SU-DHL-6 (cell line): ENCODE results near the gene MIER2.

Experiments used
- H2AFZ ChIP-seq: fragments of 200-600 bp; sonication (generic); 2 replicates; pipeline ENCODE4 v1.6.1; 2014; ENCODE audit warnings: low read depth, mild to moderate bottlenecking, moderate library complexity, mixed read lengths, antibody characterized with exemption, low read length; ENCODE audit not compliant: severe bottlenecking
- H3F3A ChIP-seq: fragments of 200-600 bp; shearing (Covaris generic); 2 replicates; pipeline ENCODE4 v1.6.0; 2016; ENCODE audit warnings: antibody characterized with exemption, mild to moderate bottlenecking; ENCODE audit not compliant: insufficient read depth
- H3K27ac ChIP-seq: fragments of 200-600 bp; sonication (generic); 2 replicates; pipeline ENCODE4 v1.5.1; 2016; ENCODE audit warnings: low read depth, mild to moderate bottlenecking, low read length, moderate library complexity, mixed read lengths
- H3K27me3 ChIP-seq: fragments of 200-600 bp; sonication (generic), shearing (Covaris generic); 2 replicates; pipeline ENCODE4 v1.6.0; 2014; ENCODE audit warnings: mild to moderate bottlenecking, low read length
- H3K36me3 ChIP-seq: fragments of 200-600 bp; sonication (generic); 2 replicates; pipeline ENCODE4 v1.6.1; 2014; ENCODE audit warnings: mild to moderate bottlenecking, low read length, mixed read lengths
- H3K4me2 ChIP-seq: fragments of 300-600, 200-600 bp; shearing (Covaris generic), sonication (generic); 2 replicates; pipeline ENCODE4 v1.6.0; 2014; ENCODE audit warnings: low read length, low read depth, mild to moderate bottlenecking; ENCODE audit not compliant: poor library complexity, severe bottlenecking
- H3K4me3 ChIP-seq: fragments of 200-600 bp; sonication (generic); 2 replicates; pipeline ENCODE4 v1.5.1; 2014; ENCODE audit warnings: antibody characterized with exemption, low read length, mild to moderate bottlenecking, mixed read lengths; ENCODE audit not compliant: insufficient read depth, poor library complexity, severe bottlenecking
- H3K79me2 ChIP-seq: fragments of 200-600 bp; sonication (generic); 2 replicates; pipeline ENCODE4 v1.6.1; 2014; ENCODE audit warnings: mild to moderate bottlenecking, low read length, moderate library complexity; ENCODE audit not compliant: insufficient read depth
- H3K9ac ChIP-seq: fragments of 200-600 bp; sonication (generic); 2 replicates; pipeline ENCODE4 v1.7.0; 2014; ENCODE audit warnings: mild to moderate bottlenecking, low read length
- H3K9me2 ChIP-seq: fragments of 200-600 bp; sonication (generic); replicated peaks from 2 replicates; pipeline ENCODE4 v1.6.1; 2014; ENCODE audit warnings: low read length; ENCODE audit not compliant: insufficient read depth
- H3K9me3 ChIP-seq: fragments of 200-600 bp; sonication (generic); 2 replicates; pipeline ENCODE4 v1.6.1; 2014; ENCODE audit warnings: low read length, mixed read lengths; ENCODE audit not compliant: insufficient read depth
- H4K20me1 ChIP-seq: fragments of 200-600 bp; sonication (generic); 2 replicates; pipeline ENCODE4 v1.6.1; 2014; ENCODE audit warnings: low read depth, mild to moderate bottlenecking, antibody characterized with exemption, low read length, moderate library complexity, mixed read lengths
- EZH2phosphoT487 ChIP-seq: fragments of 200-600 bp; sonication (generic), shearing (Covaris generic); conservative IDR thresholded peaks from 2 replicates; pipeline ENCODE4 v1.6.1; 2018; ENCODE audit warnings: mild to moderate bottlenecking, antibody characterized with exemption, low read length, moderate library complexity, mixed read lengths
- TF ChIP-seq, protein P1 (sequence below): fragments of 200-600 bp; sonication (generic); IDR thresholded peaks from one replicate; pipeline ENCODE4 v1.5.1; 2017; ENCODE audit warnings: antibody characterized with exemption, mild to moderate bottlenecking, low read length, moderate library complexity; ENCODE audit not compliant: insufficient read depth, poor library complexity, severe bottlenecking

MIER2 gene

DNA sequence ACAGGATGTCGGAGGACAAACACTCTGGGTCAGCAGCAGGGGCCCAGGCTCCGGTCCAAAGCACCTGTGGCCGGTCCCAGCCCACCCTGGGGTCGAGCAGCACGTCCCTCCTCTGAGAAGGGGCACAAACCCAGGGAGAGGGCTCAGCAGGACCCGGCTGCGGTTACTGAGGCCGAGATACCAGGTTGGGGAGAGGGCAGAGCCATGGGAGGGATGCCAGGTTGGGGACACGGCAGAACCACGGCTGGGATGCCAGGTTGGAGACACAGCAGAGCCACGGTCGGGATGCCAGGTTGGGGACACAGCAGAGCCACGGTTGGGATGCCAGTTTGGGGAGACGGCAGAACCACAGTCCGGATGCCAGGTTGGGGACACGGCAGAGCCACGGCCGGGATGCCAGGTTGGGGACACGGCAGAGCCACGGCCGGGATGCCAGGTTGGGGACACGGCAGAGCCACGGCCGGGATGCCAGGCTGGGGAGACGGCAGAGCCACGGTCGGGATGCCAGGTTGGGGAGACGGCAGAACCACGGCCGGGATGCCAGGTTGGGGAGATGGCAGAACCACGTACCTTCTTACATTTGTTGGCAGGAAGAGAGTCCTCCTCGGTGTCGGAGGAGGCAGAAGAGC is 18.5 kb downstream of the MIER2 start:
- peaks cover 22% of the 10 kb centered on the region for H3K36me3 ChIP-seq
- H3K9me2 ChIP-seq, result no peaks in the 10 kb centered on the region
- H3F3A ChIP-seq, result no peaks in the 10 kb centered on the region
- no peak overlapping the region for H3K4me2 ChIP-seq
- H3K27ac ChIP-seq, result no peak overlapping the region
- no peak for TF ChIP-seq EZH2phosphoT487
- TF ChIP-seq, protein P1, sequence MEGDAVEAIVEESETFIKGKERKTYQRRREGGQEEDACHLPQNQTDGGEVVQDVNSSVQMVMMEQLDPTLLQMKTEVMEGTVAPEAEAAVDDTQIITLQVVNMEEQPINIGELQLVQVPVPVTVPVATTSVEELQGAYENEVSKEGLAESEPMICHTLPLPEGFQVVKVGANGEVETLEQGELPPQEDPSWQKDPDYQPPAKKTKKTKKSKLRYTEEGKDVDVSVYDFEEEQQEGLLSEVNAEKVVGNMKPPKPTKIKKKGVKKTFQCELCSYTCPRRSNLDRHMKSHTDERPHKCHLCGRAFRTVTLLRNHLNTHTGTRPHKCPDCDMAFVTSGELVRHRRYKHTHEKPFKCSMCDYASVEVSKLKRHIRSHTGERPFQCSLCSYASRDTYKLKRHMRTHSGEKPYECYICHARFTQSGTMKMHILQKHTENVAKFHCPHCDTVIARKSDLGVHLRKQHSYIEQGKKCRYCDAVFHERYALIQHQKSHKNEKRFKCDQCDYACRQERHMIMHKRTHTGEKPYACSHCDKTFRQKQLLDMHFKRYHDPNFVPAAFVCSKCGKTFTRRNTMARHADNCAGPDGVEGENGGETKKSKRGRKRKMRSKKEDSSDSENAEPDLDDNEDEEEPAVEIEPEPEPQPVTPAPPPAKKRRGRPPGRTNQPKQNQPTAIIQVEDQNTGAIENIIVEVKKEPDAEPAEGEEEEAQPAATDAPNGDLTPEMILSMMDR, result no peak
- H4K20me1 ChIP-seq, result no peaks in the 10 kb centered on the region; the same call in 1 of the 2 replicates
- peaks cover 7% of the 10 kb centered on the region; the same call in 1 of the 2 replicates for H3K79me2 ChIP-seq
- H3K9me3 ChIP-seq, result peaks cover 10% of the 10 kb centered on the region; the same call in 1 of the 2 replicates
- H3K27me3 ChIP-seq, result no peaks in the 10 kb centered on the region
- no peak overlapping the region for H3K4me3 ChIP-seq
- no peak overlapping the region for H3K9ac ChIP-seq
- no peak overlapping the region for H2AFZ ChIP-seq

DNA sequence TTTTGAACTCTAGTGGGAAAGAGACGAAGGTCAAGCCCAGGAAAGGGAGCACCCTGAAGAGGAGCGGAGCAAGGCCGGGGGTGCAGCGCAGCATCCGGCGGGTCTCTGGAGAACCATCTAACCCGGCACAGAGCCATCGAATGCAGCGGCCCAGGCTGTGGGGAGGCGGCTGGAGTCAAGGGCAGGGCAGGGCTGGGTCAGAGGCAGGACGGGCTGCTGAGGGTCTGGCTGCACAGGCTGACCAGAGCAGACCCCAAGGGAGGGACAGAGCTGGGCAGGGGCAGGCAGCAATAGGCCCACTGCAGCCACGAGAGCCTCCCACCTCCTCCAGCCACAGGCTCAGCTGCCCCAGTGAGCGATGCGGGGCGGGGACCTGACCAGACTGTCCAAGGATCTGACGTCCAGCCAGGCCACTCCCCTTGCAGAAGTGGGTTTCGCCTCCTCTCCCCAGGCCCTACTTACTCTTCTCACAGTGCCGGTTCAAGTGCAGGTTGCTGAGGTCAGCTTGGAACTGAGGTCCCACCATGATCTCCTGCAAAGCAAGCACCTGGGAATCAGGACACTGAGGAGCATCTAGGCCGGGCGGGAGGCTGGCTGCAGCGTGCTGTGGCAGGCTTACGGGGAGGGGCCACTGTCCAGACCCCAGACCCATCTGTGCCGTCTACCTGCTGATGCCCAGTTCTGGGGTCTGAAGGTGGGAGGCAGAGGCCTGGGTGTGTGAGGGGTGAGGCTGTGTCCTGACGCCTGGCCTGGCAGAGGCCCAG is 19.2 kb downstream of the MIER2 start:
- H3K27ac ChIP-seq, result no peak overlapping the region
- no peaks in the 10 kb centered on the region for H3F3A ChIP-seq
- TF ChIP-seq EZH2phosphoT487, result no peak
- TF ChIP-seq, protein P1, result no peak
- H3K9me3 ChIP-seq, result peaks cover 10% of the 10 kb centered on the region; the same call in 1 of the 2 replicates
- H2AFZ ChIP-seq, result no peak overlapping the region
- no peak overlapping the region for H3K9ac ChIP-seq
- peaks cover 23% of the 10 kb centered on the region for H3K36me3 ChIP-seq
- H3K79me2 ChIP-seq, result no peaks in the 10 kb centered on the region
- H3K4me2 ChIP-seq, result no peak overlapping the region
- no peaks in the 10 kb centered on the region; the same call in 1 of the 2 replicates for H4K20me1 ChIP-seq
- no peaks in the 10 kb centered on the region for H3K9me2 ChIP-seq
- no peak overlapping the region for H3K4me3 ChIP-seq
- H3K27me3 ChIP-seq, result no peaks in the 10 kb centered on the region

DNA sequence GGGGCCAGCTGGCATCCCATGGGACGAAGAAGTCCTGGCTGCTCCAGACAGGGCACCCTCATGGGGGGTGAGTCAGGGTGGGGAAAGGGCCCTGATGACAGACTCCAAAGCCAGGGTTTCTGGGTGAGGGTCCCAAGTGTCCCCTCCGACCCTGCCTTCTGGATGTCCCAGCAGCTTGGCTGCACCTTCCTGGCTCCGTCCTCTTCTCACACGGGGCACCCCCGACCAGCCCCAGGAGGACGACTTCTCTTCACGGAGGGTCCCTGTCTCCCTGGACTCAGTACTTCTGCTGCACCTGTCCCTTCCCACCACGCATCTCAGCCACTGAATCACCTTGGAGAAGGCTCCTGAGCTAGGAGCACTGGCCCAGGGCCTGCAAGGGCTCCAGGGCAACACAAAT is 19.9 kb downstream of the MIER2 start:
- no peak overlapping the region for H2AFZ ChIP-seq
- H3K27me3 ChIP-seq, result no peaks in the 10 kb centered on the region
- H4K20me1 ChIP-seq, result no peaks in the 10 kb centered on the region; the same call in 1 of the 2 replicates
- no peak overlapping the region for H3K27ac ChIP-seq
- no peaks in the 10 kb centered on the region for H3K9me2 ChIP-seq
- H3K4me3 ChIP-seq, result no peak overlapping the region
- peaks cover 20% of the 10 kb centered on the region for H3K36me3 ChIP-seq
- H3F3A ChIP-seq, result no peaks in the 10 kb centered on the region
- H3K79me2 ChIP-seq, result no peaks in the 10 kb centered on the region
- no peak for TF ChIP-seq EZH2phosphoT487
- TF ChIP-seq, protein P1, result no peak
- peaks cover 10% of the 10 kb centered on the region; the same call in 1 of the 2 replicates for H3K9me3 ChIP-seq
- H3K9ac ChIP-seq, result no peak overlapping the region
- H3K4me2 ChIP-seq, result no peak overlapping the region
